Activated naive CD8-positive, alpha-beta T cell (primary cell): ENCODE data around the gene PC.

Source experiments
- H3K27ac Mint-ChIP-seq: one replicate; pipeline ENCODE4 v1.8.0; 2021; ENCODE audit warnings: mixed read lengths
- H3K27me3 Mint-ChIP-seq: one replicate; pipeline ENCODE4 v1.8.0; 2021; ENCODE audit warnings: mixed read lengths
- H3K36me3 Mint-ChIP-seq: one replicate; pipeline ENCODE4 v1.8.0; 2021; ENCODE audit warnings: mixed read lengths
- H3K4me1 Mint-ChIP-seq: one replicate; pipeline ENCODE4 v1.8.0; 2021; ENCODE audit warnings: low read depth, mixed read lengths
- H3K4me3 Mint-ChIP-seq: one replicate; pipeline ENCODE4 v1.8.0; 2021; ENCODE audit warnings: mild to moderate bottlenecking, mixed read lengths
- H3K9me3 Mint-ChIP-seq: one replicate; pipeline ENCODE4 v1.8.0; 2021; ENCODE audit warnings: low read depth, mixed read lengths

Gene PC

DNA sequence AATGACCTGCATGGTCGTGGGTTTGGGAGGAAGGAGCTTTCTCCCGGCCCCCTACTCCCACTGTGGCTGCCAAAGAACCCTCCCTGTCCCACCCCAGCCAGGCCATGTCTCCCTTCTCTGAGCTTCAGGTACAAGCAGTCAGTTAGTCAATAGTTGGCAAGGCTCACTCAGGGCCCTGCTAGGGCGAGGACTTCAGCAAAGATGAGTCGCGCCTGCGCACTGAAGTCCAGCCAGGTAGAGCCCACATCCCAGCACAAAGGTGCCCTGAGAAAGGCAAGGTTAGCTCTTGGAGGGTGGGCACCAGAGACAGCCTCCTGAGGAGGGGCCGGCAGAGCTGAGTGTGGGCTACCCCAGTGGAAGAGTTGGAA, 28.0 kb upstream of the PC start:
- Mint-ChIP-seq H3K27ac (no peak overlapping the region), H3K4me1 (peaks cover 13% of the 10 kb centered on the region), H3K27me3 (peaks cover 4% of the 10 kb centered on the region)

DNA sequence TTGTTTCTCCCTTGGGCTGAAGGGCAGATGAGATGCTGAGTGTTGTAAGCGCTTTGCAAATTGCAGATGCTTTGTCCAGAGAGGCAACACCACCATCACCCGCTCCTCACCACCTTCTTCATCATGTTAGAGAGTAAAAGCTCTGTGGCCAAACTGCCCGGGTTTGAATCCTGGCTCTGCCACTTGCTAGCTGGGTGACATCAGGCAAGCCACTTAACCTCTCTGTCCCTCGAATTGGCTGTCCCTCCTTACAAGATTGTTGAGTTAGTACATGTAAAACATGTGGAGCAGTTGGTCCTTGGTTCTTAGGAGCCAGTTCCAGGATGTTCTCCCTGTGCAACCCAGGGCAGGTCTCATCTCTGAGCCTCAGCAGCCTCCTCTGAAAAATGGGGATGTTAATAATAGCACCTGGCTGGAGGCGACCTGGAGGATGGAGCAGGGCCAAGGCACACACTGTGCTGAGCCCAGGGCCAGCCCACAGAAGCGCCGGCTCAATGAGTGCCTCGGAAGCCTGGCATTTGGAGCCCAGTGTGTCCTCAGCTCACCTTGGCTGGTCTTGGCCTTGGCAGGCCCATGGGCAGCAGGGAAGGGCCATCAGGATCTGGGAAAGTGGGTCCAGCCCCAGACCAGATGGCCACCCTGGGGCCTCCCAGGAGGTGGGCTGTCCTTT, 27.5 kb upstream of the PC start:
- H3K36me3 Mint-ChIP-seq = peaks cover 2% of the 10 kb centered on the region
- peaks cover 4% of the 10 kb centered on the region for H3K27me3 Mint-ChIP-seq
- H3K4me3 Mint-ChIP-seq = no peak overlapping the region
- no peaks in the 10 kb centered on the region for H3K9me3 Mint-ChIP-seq
- no peak overlapping the region for H3K27ac Mint-ChIP-seq
- H3K4me1 Mint-ChIP-seq = peaks cover 13% of the 10 kb centered on the region

More for the DNA sequence above, 28.0 kb upstream of the PC start:
- no peaks in the 10 kb centered on the region for H3K9me3 Mint-ChIP-seq
- H3K36me3 Mint-ChIP-seq = peaks cover 2% of the 10 kb centered on the region
- H3K4me3 Mint-ChIP-seq = no peak overlapping the region

DNA sequence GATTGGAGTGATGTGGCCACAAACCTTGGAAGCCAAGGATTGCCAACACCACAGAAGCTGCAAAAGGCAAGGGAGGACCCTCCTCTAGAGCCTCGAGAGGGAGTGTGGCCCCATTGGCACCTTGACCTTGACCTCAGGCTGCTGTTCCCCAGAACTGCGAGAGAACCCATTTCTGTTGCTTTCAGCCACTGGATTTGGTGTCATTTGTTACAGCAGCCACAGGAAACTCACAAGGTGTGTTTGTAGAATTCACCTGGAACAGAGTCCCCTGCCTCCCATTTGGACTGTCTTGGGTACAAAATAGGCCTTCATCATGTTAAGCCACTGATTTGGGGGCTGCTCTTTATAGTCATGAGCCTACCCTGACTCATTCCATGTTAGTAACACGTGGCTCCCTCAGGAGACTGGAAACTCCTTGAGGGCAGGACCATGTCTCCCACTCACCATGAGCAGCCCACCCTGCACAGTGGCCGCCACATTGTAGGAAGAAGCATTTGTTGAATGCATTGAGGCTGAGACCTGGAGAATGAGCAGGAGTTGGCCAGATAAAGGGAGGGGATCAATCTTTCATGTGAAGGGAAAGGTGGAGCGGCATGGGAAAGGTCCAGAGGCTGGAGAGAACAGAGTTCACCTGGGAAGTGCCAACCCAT, 25.2 kb upstream of the PC start:
- H3K4me1 Mint-ChIP-seq = peaks cover 13% of the 10 kb centered on the region
- peaks cover 5% of the 10 kb centered on the region for H3K36me3 Mint-ChIP-seq
- H3K27me3 Mint-ChIP-seq = peaks cover 3% of the 10 kb centered on the region
- H3K9me3 Mint-ChIP-seq = no peaks in the 10 kb centered on the region
- H3K27ac Mint-ChIP-seq = no peak overlapping the region
- no peak overlapping the region for H3K4me3 Mint-ChIP-seq

DNA sequence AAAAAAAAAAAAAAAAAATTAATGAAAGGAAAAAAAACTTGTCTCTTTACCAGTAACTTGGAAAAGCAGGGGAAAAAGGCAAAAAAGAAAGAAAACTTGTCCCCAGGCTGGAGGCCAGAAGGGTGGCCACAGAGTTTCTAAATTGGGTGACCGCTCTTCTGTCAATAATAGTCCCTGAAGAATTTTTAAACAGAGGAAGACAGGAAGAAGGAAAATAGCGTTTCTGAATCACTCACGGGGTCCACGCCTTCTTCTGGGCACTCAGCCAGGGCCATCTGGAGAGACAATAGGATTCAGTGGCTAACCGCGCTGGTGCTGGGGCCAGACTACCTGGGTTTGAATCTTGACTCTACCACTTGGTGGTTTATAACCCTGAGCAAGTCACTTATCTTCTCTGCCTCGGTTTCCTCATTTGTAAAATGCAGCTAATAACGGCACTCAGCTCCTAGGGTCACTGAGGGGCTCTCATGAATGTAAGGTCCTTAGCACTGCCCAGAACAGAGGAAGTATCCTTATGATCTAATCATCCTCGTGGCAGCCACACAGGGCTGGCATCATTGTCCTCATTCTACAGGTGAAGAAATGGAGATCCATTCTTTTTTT, 23.9 kb upstream of the PC start:
- Mint-ChIP-seq H3K27me3 (peaks cover 4% of the 10 kb centered on the region), H3K27ac (no peak overlapping the region), H3K4me1 (peaks cover 11% of the 10 kb centered on the region), H3K4me3 (no peak overlapping the region), H3K36me3 (peaks cover 5% of the 10 kb centered on the region), H3K9me3 (no peaks in the 10 kb centered on the region)

DNA sequence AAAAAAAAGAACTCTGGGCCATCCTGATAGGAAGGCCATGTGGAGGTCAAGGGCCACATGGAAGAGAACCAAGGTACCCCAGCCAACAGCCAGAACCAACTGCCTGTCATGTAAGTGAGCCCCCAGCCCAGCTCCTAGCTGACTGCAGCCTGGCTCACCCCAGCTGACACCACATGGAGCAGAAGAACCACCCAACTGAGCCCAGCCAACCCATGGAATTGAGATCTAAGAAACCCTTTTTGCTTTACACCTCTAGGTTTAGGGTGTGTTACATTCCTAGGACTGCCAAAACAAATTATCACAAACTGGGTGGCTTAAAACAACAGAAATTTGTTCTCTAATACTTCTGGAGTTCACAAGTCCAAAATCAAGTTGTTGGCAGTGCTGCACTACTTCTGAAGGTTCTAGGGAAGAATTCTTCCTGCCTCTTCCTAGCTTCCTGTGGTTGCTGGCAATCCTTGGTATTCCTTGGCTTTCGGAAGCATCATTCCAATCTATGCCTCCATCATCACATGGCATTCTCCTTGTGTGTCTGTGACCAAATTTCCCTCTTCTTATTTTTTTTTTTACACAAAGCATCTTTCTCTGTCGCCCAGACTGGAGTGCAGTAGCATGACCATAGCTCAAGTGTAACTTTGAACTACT, 21.3 kb upstream of the PC start:
- Mint-ChIP-seq H3K9me3 (no peaks in the 10 kb centered on the region), H3K4me1 (peaks cover 11% of the 10 kb centered on the region), H3K27me3 (peaks cover 7% of the 10 kb centered on the region), H3K27ac (no peak overlapping the region), H3K36me3 (peaks cover 3% of the 10 kb centered on the region), H3K4me3 (no peak overlapping the region)

DNA sequence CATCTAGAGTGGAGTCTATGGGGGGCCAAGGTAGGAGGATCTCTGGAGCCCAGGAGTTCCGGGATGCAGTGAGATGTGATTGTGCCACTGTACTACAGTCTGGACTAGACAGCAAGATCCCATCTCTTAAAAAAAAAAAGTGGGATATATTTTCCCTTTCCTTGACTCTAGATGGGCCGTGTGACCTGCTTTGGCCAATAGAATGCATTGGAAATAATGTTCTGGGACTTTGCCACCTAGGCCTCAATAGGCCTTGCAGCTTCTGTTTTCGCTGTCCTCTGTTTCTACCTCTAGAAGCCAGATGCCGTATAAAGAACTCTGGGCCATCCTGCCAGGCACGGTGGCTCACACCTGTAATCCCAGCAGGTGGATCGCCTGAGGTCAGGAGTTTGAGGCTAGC, 20.5 kb upstream of the PC start:
- peaks cover 7% of the 10 kb centered on the region for H3K27me3 Mint-ChIP-seq

DNA sequence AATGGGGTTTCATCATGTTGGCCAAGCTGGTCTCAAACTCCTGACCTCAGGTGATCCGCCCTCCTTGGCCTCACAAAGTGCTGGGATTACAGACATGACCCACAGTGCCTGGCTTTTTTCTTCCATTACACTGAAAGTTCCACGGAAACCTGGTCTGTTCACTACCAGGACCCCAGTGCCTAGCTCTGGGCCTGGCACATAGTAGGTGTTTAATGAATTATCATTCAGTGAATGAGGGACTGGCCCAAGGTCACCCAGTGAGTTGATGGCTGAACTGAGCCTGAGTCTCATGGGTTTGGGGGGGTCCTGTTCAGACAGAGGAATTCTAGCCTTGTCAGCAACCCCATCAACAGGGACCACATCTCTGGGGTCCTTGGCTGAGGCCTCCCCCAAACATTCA, 20.0 kb upstream of the PC start:
- Mint-ChIP-seq H3K27me3 (peaks cover 7% of the 10 kb centered on the region), H3K4me3 (no peak overlapping the region), H3K36me3 (peaks cover 3% of the 10 kb centered on the region), H3K27ac (no peak overlapping the region), H3K9me3 (no peaks in the 10 kb centered on the region), H3K4me1 (peaks cover 11% of the 10 kb centered on the region)

More for the DNA sequence above, 20.5 kb upstream of the PC start:
- Mint-ChIP-seq H3K36me3 (peaks cover 3% of the 10 kb centered on the region), H3K27ac (no peak overlapping the region), H3K9me3 (no peaks in the 10 kb centered on the region), H3K4me3 (no peak overlapping the region), H3K4me1 (peaks cover 11% of the 10 kb centered on the region)

DNA sequence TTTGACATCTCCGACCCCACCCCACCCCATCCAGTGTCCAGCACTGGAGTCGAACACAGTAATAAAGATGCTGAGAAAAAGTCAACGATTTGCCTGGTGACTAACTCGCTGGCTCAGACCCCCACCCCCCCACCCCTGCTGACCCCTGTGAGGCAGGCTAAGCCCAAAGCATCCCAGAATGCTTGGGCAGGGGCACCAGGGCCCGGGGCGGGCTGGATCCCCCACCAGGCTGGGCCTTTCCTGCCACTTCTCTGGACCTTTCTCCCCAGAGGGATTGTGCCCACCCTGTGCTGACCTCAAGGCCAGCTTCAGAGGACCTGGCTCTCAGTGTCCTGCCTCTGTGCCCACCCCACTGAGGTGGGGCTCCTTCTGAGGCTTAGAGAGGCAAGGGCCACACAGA, 18.7 kb upstream of the PC start:
- peaks cover 6% of the 10 kb centered on the region for H3K27me3 Mint-ChIP-seq
- no peak overlapping the region for H3K4me3 Mint-ChIP-seq
- H3K27ac Mint-ChIP-seq = no peak overlapping the region
- peaks cover 3% of the 10 kb centered on the region for H3K36me3 Mint-ChIP-seq
- peaks cover 3% of the 10 kb centered on the region for H3K4me1 Mint-ChIP-seq
- H3K9me3 Mint-ChIP-seq = no peaks in the 10 kb centered on the region

DNA sequence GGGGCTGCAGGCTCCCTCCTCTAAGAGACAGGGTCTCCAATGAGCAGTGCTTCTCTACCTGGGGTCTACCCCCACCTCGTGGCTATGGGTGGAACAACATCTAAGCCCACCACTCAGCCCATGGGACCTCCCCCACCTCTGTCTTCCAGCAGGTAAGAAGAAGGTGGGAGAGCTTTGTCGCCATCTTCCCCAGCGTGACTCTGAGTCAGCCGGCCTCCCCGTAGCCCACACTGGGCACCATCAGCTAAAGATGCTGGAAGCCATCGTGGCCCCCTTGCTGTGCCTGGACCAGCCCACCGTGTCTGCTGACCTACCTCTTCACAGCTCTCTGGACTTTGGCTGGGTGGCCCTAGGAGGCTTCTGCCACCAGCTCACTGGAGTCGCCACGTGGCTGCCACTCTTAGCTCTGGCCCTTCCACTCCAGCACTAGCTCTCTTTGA, 17.9 kb upstream of the PC start:
- Mint-ChIP-seq H3K36me3 (peaks cover 3% of the 10 kb centered on the region), H3K9me3 (no peaks in the 10 kb centered on the region), H3K27ac (no peak overlapping the region), H3K27me3 (peaks cover 6% of the 10 kb centered on the region), H3K4me1 (peaks cover under 1% of the 10 kb centered on the region), H3K4me3 (no peak overlapping the region)

DNA sequence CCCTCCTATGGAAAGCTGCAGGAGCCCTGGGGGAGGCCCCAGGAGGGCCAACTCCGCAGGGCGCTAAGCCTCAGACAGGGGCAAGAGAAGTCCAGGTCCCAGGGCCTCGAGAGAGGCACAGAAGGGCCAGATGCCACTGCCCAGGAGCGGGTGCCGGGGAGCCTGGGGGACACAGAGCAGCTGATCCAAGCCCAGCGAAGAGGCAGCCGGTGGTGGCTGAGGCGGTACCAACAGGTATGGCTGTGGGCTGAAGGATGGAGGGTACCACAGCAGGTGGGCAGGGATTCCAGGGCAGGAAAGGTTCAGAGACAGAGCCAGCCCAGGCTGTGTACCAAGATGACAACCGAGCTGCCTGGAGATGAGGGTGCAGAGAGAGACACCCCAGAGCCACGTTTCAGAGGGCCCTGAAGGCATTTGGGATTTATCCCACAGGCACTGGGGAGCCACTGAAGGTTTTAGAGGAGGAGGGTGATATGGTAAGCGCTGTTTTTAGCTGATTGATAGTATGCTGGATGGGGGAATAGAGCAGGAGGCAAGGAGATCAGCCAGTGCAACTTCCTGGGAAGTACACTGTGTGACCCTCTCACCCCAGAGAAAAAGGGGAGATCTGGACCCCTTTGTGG, 17.3 kb upstream of the PC start:
- Mint-ChIP-seq H3K4me1 (peaks cover 6% of the 10 kb centered on the region), H3K27me3 (peaks cover 8% of the 10 kb centered on the region), H3K9me3 (no peaks in the 10 kb centered on the region), H3K4me3 (no peak overlapping the region), H3K36me3 (peaks cover 3% of the 10 kb centered on the region), H3K27ac (no peak overlapping the region)

DNA sequence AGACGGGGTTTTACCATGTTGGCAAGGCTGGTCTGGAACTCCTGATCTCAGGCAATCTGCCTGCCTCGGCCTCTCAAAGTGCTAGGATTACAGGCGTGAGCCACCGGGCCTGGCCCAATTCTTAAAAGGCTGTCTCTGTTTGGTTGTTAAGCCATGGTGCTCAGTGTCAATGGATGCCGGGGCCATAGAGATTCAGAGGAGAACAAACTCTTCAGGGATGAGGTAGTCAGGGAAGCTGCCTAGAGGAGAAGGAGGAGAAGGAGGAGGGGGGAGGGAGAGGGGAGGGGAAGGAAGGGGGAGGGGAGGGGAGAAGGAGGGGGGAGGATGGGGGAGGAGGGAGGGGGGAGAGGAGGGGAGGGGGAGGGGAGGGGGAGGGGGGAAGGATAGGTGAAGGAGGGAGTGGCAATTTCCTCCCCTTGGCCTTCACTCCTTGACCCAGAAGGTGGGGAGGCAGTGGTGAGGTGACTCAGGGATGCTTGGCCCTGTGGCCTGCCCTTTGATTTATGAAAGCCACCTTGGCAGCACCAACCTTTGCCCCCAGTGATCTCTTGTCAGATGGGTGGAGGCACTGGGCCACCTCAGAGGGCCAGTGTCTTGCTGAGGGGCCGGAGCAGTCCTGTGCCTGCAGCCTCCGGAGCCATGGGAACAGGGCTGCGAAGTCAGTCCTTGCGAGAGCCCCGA, 16.7 kb upstream of the PC start, which contains the start of gene C11orf86:
C11orf86 (plus strand) TSS at position 581 of the 681 bp plus-strand sequence; CDS start at position 640, 59 bp downstream.
- Mint-ChIP-seq H3K4me3 (no peak within 1 kb of the TSS), H3K36me3 (peaks cover 3% of the 10 kb centered on the region)

DNA sequence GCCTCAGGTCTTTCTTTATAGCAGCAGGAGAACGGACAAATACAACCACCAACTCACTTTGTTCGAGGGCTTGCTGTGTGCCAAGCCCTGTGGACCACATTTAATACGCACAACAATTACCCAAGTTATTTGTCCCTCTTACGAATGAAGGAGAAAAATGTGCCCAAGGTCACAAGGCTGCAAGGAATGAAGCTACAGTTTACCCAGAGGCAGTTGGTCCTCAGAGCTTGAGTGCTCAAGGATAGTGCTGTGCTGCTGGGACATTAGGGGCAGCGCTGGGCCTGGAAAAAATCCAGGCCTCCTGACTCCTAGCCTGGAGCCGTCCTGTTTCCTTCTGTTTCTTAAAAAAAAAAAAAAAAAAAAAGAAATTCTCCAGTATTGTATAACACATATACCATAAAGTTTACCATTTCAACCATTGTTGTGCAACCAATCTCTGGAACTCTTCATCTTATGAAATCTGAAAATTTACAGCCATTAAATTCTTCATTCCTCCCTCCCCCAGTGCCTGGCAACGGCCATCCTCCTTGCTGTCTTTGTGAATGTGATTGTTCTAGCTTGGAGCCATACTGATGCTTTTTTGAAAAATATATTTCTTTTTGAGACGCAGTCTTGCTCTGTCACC, 15.9 kb upstream of the PC start:
- Mint-ChIP-seq H3K27me3 (peaks cover 8% of the 10 kb centered on the region), H3K4me1 (peaks cover 7% of the 10 kb centered on the region), H3K27ac (no peak overlapping the region)

More for the DNA sequence above, 16.7 kb upstream of the PC start, which contains the start of gene C11orf86:
- Mint-ChIP-seq H3K27ac (no peak within 1 kb of the TSS), H3K4me1 (peaks cover 7% of the 10 kb centered on the region), H3K27me3 (peaks cover 8% of the 10 kb centered on the region), H3K9me3 (no peaks in the 10 kb centered on the region)

DNA sequence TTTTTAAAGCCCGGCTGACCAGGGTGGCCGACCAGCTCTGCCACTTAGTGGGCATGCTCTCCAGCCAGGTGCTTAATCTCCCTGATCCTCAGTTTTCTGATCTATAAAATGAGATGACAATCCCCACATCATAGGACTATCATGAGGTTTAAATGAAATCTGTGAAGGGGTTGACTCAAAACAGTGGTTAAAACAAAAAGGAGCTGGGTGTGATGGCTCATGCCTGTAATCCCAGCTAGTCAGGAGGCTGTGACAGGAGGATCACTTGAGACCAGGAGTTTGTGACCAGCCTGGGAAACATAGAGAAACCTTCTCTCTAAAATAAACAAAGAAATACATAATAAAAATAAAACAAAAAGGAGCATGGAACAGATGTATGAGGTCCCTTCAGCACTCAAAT, 13.3 kb upstream of the PC start:
- Mint-ChIP-seq H3K4me3 (no peak overlapping the region), H3K9me3 (no peaks in the 10 kb centered on the region), H3K27ac (no peak overlapping the region), H3K27me3 (peaks cover 6% of the 10 kb centered on the region), H3K4me1 (peaks cover 7% of the 10 kb centered on the region), H3K36me3 (no peaks in the 10 kb centered on the region)

More for the DNA sequence above, 15.9 kb upstream of the PC start:
- Mint-ChIP-seq H3K4me3 (no peak overlapping the region), H3K9me3 (no peaks in the 10 kb centered on the region), H3K36me3 (no peaks in the 10 kb centered on the region)
